Mesenchymal stem cell (in vitro differentiated cells and primary cell): ENCODE measurements around the gene CASP2. TPM values are rescaled to one million over a fixed set of nuclear protein-coding genes. Genes with fewer than 3 reads are reported as not detected.

Source experiments
- DNase-seq: peaks from one replicate; pipeline ENCODE4 v3.0.0-alpha.2; 2013
- H2AFZ ChIP-seq: one replicate; pipeline ENCODE4 v1.6.1; 2013; ENCODE audit warnings: low read depth, mild to moderate bottlenecking, control low read depth, inconsistent platforms, low read length, moderate library complexity
- H2AK5ac ChIP-seq: 2 replicates; pipeline ENCODE4 v1.6.1; 2013; ENCODE audit warnings: low read length, moderate library complexity, mild to moderate bottlenecking, inconsistent platforms; ENCODE audit not compliant: severe bottlenecking
- H2BK120ac ChIP-seq: one replicate; pipeline ENCODE4 v1.6.1; 2013; ENCODE audit warnings: low read depth, mild to moderate bottlenecking, inconsistent platforms, low read length, moderate library complexity
- H2BK12ac ChIP-seq, 2 experiments: one replicate each; pipeline ENCODE4 v1.6.1; 2013; ENCODE audit warnings: inconsistent platforms in 2 of 2, low read length in 2 of 2, mild to moderate bottlenecking in 2 of 2, moderate library complexity in 2 of 2, control low read depth in 1 of 2
- H2BK15ac ChIP-seq: one replicate; pipeline ENCODE4 v1.6.1; 2013; ENCODE audit warnings: mild to moderate bottlenecking, low read depth, inconsistent platforms; ENCODE audit not compliant: poor library complexity, severe bottlenecking
- H2BK5ac ChIP-seq: 2 replicates; pipeline ENCODE4 v1.6.1; 2013; ENCODE audit warnings: low read depth, mild to moderate bottlenecking, low read length, control low read depth, inconsistent platforms; ENCODE audit not compliant: poor library complexity, severe bottlenecking
- H3K14ac ChIP-seq, 2 experiments: one replicate each; pipeline ENCODE4 v1.6.1; 2013; ENCODE audit warnings: inconsistent platforms in 2 of 2, low read length in 2 of 2, control low read depth in 1 of 2, mild to moderate bottlenecking in 1 of 2, moderate library complexity in 1 of 2
- H3K18ac ChIP-seq, 2 experiments: one replicate each; pipeline ENCODE4 v1.6.1; 2013; ENCODE audit warnings: inconsistent platforms in 2 of 2, low read length in 2 of 2, control low read depth in 1 of 2, low read depth in 1 of 2, mild to moderate bottlenecking in 1 of 2
- H3K23ac ChIP-seq, 2 experiments: one replicate each; pipeline ENCODE4 v1.6.1; 2013; ENCODE audit warnings: inconsistent platforms in 2 of 2, low read length in 2 of 2, mild to moderate bottlenecking in 2 of 2, moderate library complexity in 2 of 2, control low read depth in 1 of 2
- H3K27ac ChIP-seq: 2 replicates; pipeline ENCODE4 v1.5.1; 2013; ENCODE audit warnings: mild to moderate bottlenecking, moderate library complexity, low read length, control low read depth, inconsistent platforms; ENCODE audit not compliant: poor library complexity, severe bottlenecking
- H3K27me3 ChIP-seq, 2 experiments: 2 replicates each; pipeline versions ENCODE4 v1.6.1 to v1.7.0; 2013; ENCODE audit warnings: low read length in 2 of 2, mild to moderate bottlenecking in 2 of 2, moderate library complexity in 2 of 2, control low read depth in 1 of 2, inconsistent platforms in 1 of 2; ENCODE audit not compliant: control insufficient read depth in 1 of 2, insufficient read depth in 1 of 2
- H3K36me3 ChIP-seq, 2 experiments: 2 replicates each; pipeline versions ENCODE4 v1.6.1 to v1.7.0; 2013; ENCODE audit warnings: low read length in 2 of 2, control low read depth in 1 of 2, inconsistent platforms in 1 of 2, low read depth in 1 of 2, mild to moderate bottlenecking in 1 of 2; ENCODE audit not compliant: insufficient read depth in 2 of 2, control insufficient read depth in 1 of 2
- H3K4ac ChIP-seq, 2 experiments: one replicate each; pipeline ENCODE4 v1.6.1; 2013; ENCODE audit warnings: inconsistent platforms in 2 of 2, low read length in 2 of 2, mild to moderate bottlenecking in 2 of 2, moderate library complexity in 2 of 2, control low read depth in 1 of 2, low read depth in 1 of 2
- H3K4me1 ChIP-seq: 2 replicates; pipeline ENCODE4 v1.6.1; 2013; ENCODE audit warnings: low read depth, low read length, control low read depth; ENCODE audit not compliant: control insufficient read depth, insufficient read depth
- H3K4me2 ChIP-seq: 2 replicates; pipeline ENCODE4 v1.6.1; 2013; ENCODE audit warnings: low read length, mild to moderate bottlenecking, inconsistent platforms; ENCODE audit not compliant: poor library complexity, severe bottlenecking
- H3K4me3 ChIP-seq, 2 experiments: 2 replicates each; pipeline versions ENCODE4 v1.5.1 to v1.7.0; 2013; ENCODE audit warnings: low read length in 2 of 2, mild to moderate bottlenecking in 2 of 2, control low read depth in 1 of 2, low read depth in 1 of 2; ENCODE audit not compliant: insufficient read depth in 1 of 2
- H3K79me1 ChIP-seq: replicated peaks from 2 replicates; pipeline ENCODE4 v1.6.1; 2013; ENCODE audit warnings: mild to moderate bottlenecking, control low read depth, low read length, inconsistent platforms; ENCODE audit not compliant: poor library complexity, severe bottlenecking
- H3K9ac ChIP-seq: 2 replicates; pipeline ENCODE4 v1.7.0; 2013; ENCODE audit warnings: mild to moderate bottlenecking, low read length, moderate library complexity
- H3K9me3 ChIP-seq: 2 replicates; pipeline ENCODE4 v1.7.0; 2013; ENCODE audit warnings: mild to moderate bottlenecking, low read length; ENCODE audit not compliant: control insufficient read depth
- H4K8ac ChIP-seq: one replicate; pipeline ENCODE4 v1.6.1; 2013; ENCODE audit warnings: inconsistent platforms, mild to moderate bottlenecking, low read length, moderate library complexity
- H4K91ac ChIP-seq: one replicate; pipeline ENCODE4 v1.6.1; 2013; ENCODE audit warnings: mild to moderate bottlenecking, low read length, inconsistent platforms
- WGBS: methylation state at CpG from one replicate; pipeline ENCODE4 v1.1.7; 2013; ENCODE audit warnings: mixed read lengths; 5-methylcytosine and 5-hydroxymethylcytosine counted together
- polyA plus RNA-seq, 2 experiments: library from polyadenylated mRNA; stranded (reverse); fragments of 200-250 nt; gene quantifications; one replicate each; pipeline ENCODE4 v1.2.3, GENCODE V29; 2013

Gene CASP2
- polyA plus RNA-seq (2013, experiment 1 of 2) = 16.3 TPM
- polyA plus RNA-seq (2013, experiment 2 of 2) = 16.3 TPM

DNA sequence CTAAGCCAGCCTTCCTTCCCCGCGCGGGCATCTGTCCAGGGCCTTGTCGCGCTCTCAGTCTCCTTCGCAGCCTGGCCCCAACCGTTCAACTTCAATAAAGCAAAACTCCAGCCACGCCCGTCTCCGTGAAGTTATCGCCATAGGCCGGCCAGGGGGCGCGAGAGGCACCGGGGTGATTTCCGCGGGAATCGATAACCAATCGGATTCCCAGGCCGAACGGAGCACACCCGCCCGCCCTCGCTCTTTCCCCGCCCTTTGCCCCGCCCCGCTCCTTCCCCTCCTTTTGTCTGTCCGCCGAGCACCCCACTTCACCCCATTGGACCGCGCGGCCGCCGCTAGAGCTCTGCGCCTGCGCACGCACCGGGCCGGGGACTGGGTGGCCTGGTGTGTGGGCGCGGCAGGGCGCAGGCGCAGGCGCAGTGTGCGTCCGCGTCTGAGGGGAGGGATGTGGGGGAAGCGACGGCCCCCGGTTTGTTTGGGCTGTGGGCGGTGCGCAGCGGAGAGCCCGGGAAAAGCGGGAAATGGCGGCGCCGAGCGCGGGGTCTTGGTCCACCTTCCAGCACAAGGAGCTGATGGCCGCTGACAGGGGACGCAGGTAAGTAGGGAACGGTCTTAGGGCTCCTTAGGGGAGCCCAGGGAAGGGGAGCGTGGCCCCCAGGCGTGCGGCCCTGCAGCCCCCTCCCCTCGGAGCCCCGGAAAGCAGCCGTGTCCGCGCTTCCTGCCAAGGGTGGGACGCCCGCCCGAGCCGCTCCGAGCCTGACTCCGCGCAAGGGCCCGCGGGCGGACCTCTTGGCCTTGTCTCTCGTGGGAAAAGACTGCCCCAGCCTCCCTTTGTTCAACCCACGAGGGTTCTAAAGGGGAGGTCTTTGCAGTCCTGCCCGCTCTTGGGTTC lies at the start of gene CASP2:
Gene CASP2 (plus strand): TSS at position 417 of the 892 bp plus-strand sequence. CDS start 105 bp downstream, at position 522.
- peak within 1 kb of the TSS; percentile 43 to 72 for H3K14ac ChIP-seq
- peak within 1 kb of the TSS; percentile 93 for H3K9ac ChIP-seq
- H2BK120ac ChIP-seq = peak within 1 kb of the TSS; percentile 71
- peak within 1 kb of the TSS; percentile 78 for H4K91ac ChIP-seq
- WGBS = 5% methylated on average over 61 of the region's 84 CpGs
- DNase-seq = peak; percentile 96
- peak within 1 kb of the TSS; percentile 92 to 94 for H3K18ac ChIP-seq
- H3K4ac ChIP-seq = peak within 1 kb of the TSS; percentile 57 to 75
- peak within 1 kb of the TSS; percentile 79 for H3K27ac ChIP-seq
- H2AK5ac ChIP-seq = peak within 1 kb of the TSS; percentile 72
- H3K79me1 ChIP-seq = peaks cover 8% of the 10 kb centered on the region
- peak within 1 kb of the TSS; percentile 54 for H2BK5ac ChIP-seq
- H3K27me3 ChIP-seq = no peaks in the 10 kb centered on the region
- H4K8ac ChIP-seq = peak within 1 kb of the TSS; percentile 93
- H2BK12ac ChIP-seq = peak within 1 kb of the TSS in 1 of 2 experiments; percentile 85
- peak within 1 kb of the TSS; percentile 63 for H2AFZ ChIP-seq
- H3K4me2 ChIP-seq = peak within 1 kb of the TSS; percentile 64
- no peaks in the 10 kb centered on the region for H3K9me3 ChIP-seq
- peak within 1 kb of the TSS; percentile 83 to 87 for H3K4me3 ChIP-seq
- peaks cover 19% of the 10 kb centered on the region for H3K4me1 ChIP-seq
- peak within 1 kb of the TSS in 1 of 2 experiments; percentile 94 for H3K23ac ChIP-seq
- peak within 1 kb of the TSS; percentile 95 for H2BK15ac ChIP-seq
- H3K36me3 ChIP-seq = peaks cover 14 to 21% of the 10 kb centered on the region in 2 experiments

- Histone ChIP-seq H4K8ac (no peak overlapping the region), H3K36me3 (no peaks in the 10 kb centered on the region), H2BK12ac (no peak overlapping the region), H2AFZ (no peak overlapping the region), H3K27me3 (no peaks in the 10 kb centered on the region), H3K23ac (no peak overlapping the region), H2BK5ac (no peak overlapping the region), H4K91ac (no peak overlapping the region), H3K4me3 (peak overlapping the region in 1 of 2 experiments; percentile 61), H3K4me2 (no peak overlapping the region), H3K14ac (no peak overlapping the region), H2BK15ac (no peak overlapping the region), H2BK120ac (no peak overlapping the region), H3K27ac (no peak overlapping the region), H3K79me1 (no peaks in the 10 kb centered on the region), H3K9ac (peak overlapping the region; percentile 87), H3K4ac (no peak overlapping the region), H2AK5ac (no peak overlapping the region), H3K18ac (no peak overlapping the region), H3K9me3 (peaks cover 20% of the 10 kb centered on the region), H3K4me1 (peaks cover 1% of the 10 kb centered on the region)
- DNase-seq = peak; percentile 11
Observed at GRCh38 chr7:143239813-143240212, 48.3 kb upstream of the CASP2 start.

DNA sequence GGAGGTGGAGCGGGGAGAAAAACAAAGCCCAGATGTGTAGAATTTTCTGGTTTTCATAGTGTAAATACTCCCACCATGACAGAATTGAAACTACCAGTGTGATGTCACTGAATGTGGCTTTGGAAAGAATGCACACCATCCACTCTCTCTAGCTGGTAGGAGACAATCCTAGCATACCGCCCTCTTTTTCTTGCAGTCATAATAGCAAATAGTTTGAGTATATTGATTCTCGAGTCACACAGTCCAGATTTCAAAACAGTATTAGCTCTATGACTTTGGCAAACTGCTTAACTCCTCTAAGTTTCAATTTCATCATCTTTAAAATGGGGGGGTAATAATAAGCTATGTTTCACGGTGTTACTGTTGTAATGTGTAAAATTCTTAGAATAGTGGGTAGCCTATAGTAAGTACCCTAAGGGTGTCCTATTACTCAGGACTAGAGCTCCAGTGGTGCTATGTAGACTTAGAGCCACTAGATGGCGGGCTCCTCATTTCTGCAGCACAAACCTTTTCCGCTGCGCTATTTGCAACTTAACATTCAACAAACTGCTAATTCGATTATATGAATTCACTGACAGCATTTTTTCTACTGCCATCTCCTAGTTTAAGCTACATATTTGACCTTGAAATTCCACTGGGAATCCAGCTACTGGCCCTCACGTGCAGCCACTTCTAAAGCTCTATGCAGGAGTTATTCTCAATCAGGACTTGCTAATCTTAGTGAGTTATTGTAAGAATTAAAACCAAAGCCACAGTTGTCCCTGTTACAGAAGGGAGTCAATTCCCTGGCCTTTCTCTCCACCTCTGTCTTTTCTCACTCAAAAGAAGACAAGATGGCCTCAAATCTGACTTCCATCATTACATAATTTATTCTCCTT lies 47.6 kb upstream of the CASP2 start:
- no peak overlapping the region for H2BK5ac ChIP-seq
- H3K27me3 ChIP-seq = no peaks in the 10 kb centered on the region
- peak overlapping the region in 1 of 2 experiments; percentile 61 for H3K4me3 ChIP-seq
- peaks cover 17% of the 10 kb centered on the region for H3K9me3 ChIP-seq
- H4K91ac ChIP-seq = no peak overlapping the region
- no peak overlapping the region for H2AFZ ChIP-seq
- no peak overlapping the region for H2BK15ac ChIP-seq
- no peak overlapping the region for H2BK12ac ChIP-seq
- no peak overlapping the region for H3K14ac ChIP-seq
- no peaks in the 10 kb centered on the region for H3K36me3 ChIP-seq
- H3K4me1 ChIP-seq = peaks cover 1% of the 10 kb centered on the region
- no peak overlapping the region for H3K18ac ChIP-seq
- no peak overlapping the region for H3K4ac ChIP-seq
- no peak overlapping the region for H3K23ac ChIP-seq
- no peaks in the 10 kb centered on the region for H3K79me1 ChIP-seq
- DNase-seq = peak; percentile 82
- no peak overlapping the region for H2BK120ac ChIP-seq
- peak overlapping the region; percentile 17 for H3K27ac ChIP-seq
- no peak overlapping the region for H2AK5ac ChIP-seq
- WGBS = 16% methylated on average over 6 of the region's 9 CpGs
- H3K9ac ChIP-seq = peak overlapping the region; percentile 87
- H4K8ac ChIP-seq = no peak overlapping the region
- peak overlapping the region; percentile 14 for H3K4me2 ChIP-seq
